ENCODE results near the gene MGAT5.

DNA sequence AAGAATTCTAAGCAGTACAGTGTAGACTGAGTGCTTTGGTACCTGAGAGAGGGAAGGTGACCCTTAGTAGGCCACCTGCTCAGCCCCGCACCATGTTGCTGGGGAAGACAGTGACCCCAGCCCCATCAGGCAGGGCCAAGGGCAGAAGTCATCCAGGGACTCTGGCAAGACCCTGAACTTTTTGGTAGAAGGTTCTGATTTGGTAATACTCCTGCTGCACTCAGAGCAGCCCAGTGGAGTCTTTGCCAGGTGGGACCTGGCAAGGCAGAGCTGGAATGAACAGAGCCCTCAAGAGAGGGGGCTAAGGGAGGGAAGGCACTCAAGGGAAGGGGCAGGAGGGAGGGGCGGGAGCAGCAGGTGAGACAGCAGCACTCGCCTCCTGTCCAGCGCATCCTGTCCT, 191.2 kb downstream of the MGAT5 start:
- TF ChIP-seq, protein P1, sequence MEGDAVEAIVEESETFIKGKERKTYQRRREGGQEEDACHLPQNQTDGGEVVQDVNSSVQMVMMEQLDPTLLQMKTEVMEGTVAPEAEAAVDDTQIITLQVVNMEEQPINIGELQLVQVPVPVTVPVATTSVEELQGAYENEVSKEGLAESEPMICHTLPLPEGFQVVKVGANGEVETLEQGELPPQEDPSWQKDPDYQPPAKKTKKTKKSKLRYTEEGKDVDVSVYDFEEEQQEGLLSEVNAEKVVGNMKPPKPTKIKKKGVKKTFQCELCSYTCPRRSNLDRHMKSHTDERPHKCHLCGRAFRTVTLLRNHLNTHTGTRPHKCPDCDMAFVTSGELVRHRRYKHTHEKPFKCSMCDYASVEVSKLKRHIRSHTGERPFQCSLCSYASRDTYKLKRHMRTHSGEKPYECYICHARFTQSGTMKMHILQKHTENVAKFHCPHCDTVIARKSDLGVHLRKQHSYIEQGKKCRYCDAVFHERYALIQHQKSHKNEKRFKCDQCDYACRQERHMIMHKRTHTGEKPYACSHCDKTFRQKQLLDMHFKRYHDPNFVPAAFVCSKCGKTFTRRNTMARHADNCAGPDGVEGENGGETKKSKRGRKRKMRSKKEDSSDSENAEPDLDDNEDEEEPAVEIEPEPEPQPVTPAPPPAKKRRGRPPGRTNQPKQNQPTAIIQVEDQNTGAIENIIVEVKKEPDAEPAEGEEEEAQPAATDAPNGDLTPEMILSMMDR (IDR thresholded peaks at IDR 0.05): no peak
- TF ChIP-seq POLR2A (IDR thresholded peaks at IDR 0.05): no peak

Data from uterus (tissue), 2 donors.